Neural progenitor cell (in vitro differentiated cells): Measurements from ENCODE around the gene GALR1.

Experiments used
- CTCF ChIP-seq: fragments of 200-600 bp; sonication (generic); IDR thresholded peaks from 2 replicates; pipeline ENCODE4 v1.5.1; 2017; ENCODE audit warnings: antibody characterized with exemption, mild to moderate bottlenecking
- EZH2 ChIP-seq: fragments of 200-600 bp; sonication (generic); IDR thresholded peaks from 2 replicates; pipeline ENCODE4 v1.6.1; 2017; ENCODE audit warnings: antibody characterized with exemption, mild to moderate bottlenecking, moderate library complexity
- EZH2phosphoT487 ChIP-seq: fragments of 200-600 bp; sonication (generic); IDR thresholded peaks from 2 replicates; pipeline ENCODE4 v1.6.1; 2017; ENCODE audit warnings: antibody characterized with exemption

GRCh38 chr18:77304268-77304667, 54.6 kb downstream of the GALR1 start:
- TF ChIP-seq CTCF (no peak), EZH2 (no peak), EZH2phosphoT487 (no peak)
